HG03342 (cell line): ENCODE data around the gene CIAO1.
"Not testable (repeated sequence)": the region's sequence is repeated elsewhere in the genome, so short reads cannot be mapped to it uniquely, and the experiment has no call there.

ENCODE experiments used
- ATAC-seq: cut with Tn5 transposase; IDR thresholded peaks from one replicate; pipeline ENCODE4 v1.9.1; 2021; ENCODE audit warnings: mild to moderate bottlenecking, moderate library complexity; ENCODE audit not compliant: unreplicated experiment

Gene CIAO1

GRCh38 chr2:96265840-96266679 lies at the start of gene CIAO1, which contains the start of gene TMEM127:
Gene CIAO1 (plus strand): TSS chr2:96266225. CDS start chr2:96266351, 126 bp downstream.
Gene TMEM127 (minus strand): TSS chr2:96265997. CDS start chr2:96265381, 616 bp downstream.
- ATAC-seq: peak; percentile 91

- no peak for ATAC-seq
Measured at GRCh38 chr2:96218508-96219131, 47.4 kb upstream of the CIAO1 start.

- not testable (repeated sequence) for ATAC-seq
Measured at GRCh38 chr2:96219959-96220358, 46.1 kb upstream of the CIAO1 start.

- ATAC-seq: not testable (repeated sequence)
Measured at GRCh38 chr2:96221106-96221505, 44.9 kb upstream of the CIAO1 start.

- peak; percentile 93 for ATAC-seq
Measured at GRCh38 chr2:96225016-96225533, 41.0 kb upstream of the CIAO1 start.

- ATAC-seq: no peak
Measured at GRCh38 chr2:96231316-96231715, 34.7 kb upstream of the CIAO1 start.

GRCh38 chr2:96233436-96233835 lies 32.6 kb upstream of the CIAO1 start:
- ATAC-seq: no peak

GRCh38 chr2:96233880-96234316 lies 32.1 kb upstream of the CIAO1 start:
- peak; percentile 93 for ATAC-seq

GRCh38 chr2:96236882-96237281 lies 29.1 kb upstream of the CIAO1 start:
- no peak for ATAC-seq

GRCh38 chr2:96238266-96238665 lies 27.8 kb upstream of the CIAO1 start:
- no peak for ATAC-seq

- no peak for ATAC-seq
Measured at GRCh38 chr2:96239091-96239490, 26.9 kb upstream of the CIAO1 start.

GRCh38 chr2:96239745-96240264 lies 26.2 kb upstream of the CIAO1 start:
- ATAC-seq: no peak

- no peak for ATAC-seq
Measured at GRCh38 chr2:96240341-96241038, 25.5 kb upstream of the CIAO1 start.

GRCh38 chr2:96241227-96241626 lies 24.8 kb upstream of the CIAO1 start:
- ATAC-seq: no peak

GRCh38 chr2:96241900-96242611 lies 24.0 kb upstream of the CIAO1 start:
- peak; percentile 85 for ATAC-seq

- no peak for ATAC-seq
Measured at GRCh38 chr2:96243843-96244242, 22.2 kb upstream of the CIAO1 start.

GRCh38 chr2:96245609-96246390 lies 20.2 kb upstream of the CIAO1 start:
- ATAC-seq: no peak

- ATAC-seq: no peak
Measured at GRCh38 chr2:96247009-96247408, 19.0 kb upstream of the CIAO1 start.

GRCh38 chr2:96247896-96248295 lies 18.1 kb upstream of the CIAO1 start:
- no peak for ATAC-seq

- ATAC-seq: no peak
Measured at GRCh38 chr2:96248624-96249023, 17.4 kb upstream of the CIAO1 start.
